HG02870 (cell line): ENCODE data around the gene GJA10.
"Not testable (repeated sequence)": the region's sequence is repeated elsewhere in the genome, so short reads cannot be mapped to it uniquely, and the experiment has no call there.

Experiments used
- ATAC-seq: cut with Tn5 transposase; IDR thresholded peaks from one replicate; pipeline ENCODE4 v1.9.1; 2021; ENCODE audit warnings: mild to moderate bottlenecking, moderate library complexity; ENCODE audit not compliant: unreplicated experiment

The GJA10 gene

GRCh38 chr6:89894169-89894568, at the start of gene GJA10:
GJA10 (plus strand) TSS chr6:89894469; CDS start chr6:89894469, 0 bp downstream.
- no peak for ATAC-seq

- ATAC-seq = not testable (repeated sequence)
Observed at GRCh38 chr6:89847513-89847912, 46.8 kb upstream of the GJA10 start.

GRCh38 chr6:89853068-89853467, 41.2 kb upstream of the GJA10 start:
- ATAC-seq = no peak

- no peak for ATAC-seq
Observed at GRCh38 chr6:89858041-89858440, 36.2 kb upstream of the GJA10 start.

- ATAC-seq = peak; percentile 75
Observed at GRCh38 chr6:89859744-89860143, 34.5 kb upstream of the GJA10 start.

GRCh38 chr6:89862273-89862672, 32.0 kb upstream of the GJA10 start:
- peak; percentile 54 for ATAC-seq

GRCh38 chr6:89862698-89863097, 31.6 kb upstream of the GJA10 start:
- peak; percentile 6 for ATAC-seq

- ATAC-seq = no peak
Observed at GRCh38 chr6:89866024-89866678, 28.1 kb upstream of the GJA10 start.

GRCh38 chr6:89873721-89874120, 20.5 kb upstream of the GJA10 start:
- no peak for ATAC-seq

- no peak for ATAC-seq
Observed at GRCh38 chr6:89874438-89874837, 19.8 kb upstream of the GJA10 start.

- no peak for ATAC-seq
Observed at GRCh38 chr6:89886378-89887120, 7.7 kb upstream of the GJA10 start.

GRCh38 chr6:89887452-89888137, 6.7 kb upstream of the GJA10 start:
- ATAC-seq = no peak

- ATAC-seq = no peak
Observed at GRCh38 chr6:89888138-89888514, 6.1 kb upstream of the GJA10 start.

GRCh38 chr6:89888871-89889270, 5.4 kb upstream of the GJA10 start:
- ATAC-seq = no peak

- not testable (repeated sequence) for ATAC-seq
Observed at GRCh38 chr6:89890845-89891528, 3.3 kb upstream of the GJA10 start.

GRCh38 chr6:89892577-89892976, 1.7 kb upstream of the GJA10 start:
- ATAC-seq = not testable (repeated sequence)

- no peak for ATAC-seq
Observed at GRCh38 chr6:89895276-89895874, 1.1 kb downstream of the GJA10 start.

- not testable (repeated sequence) for ATAC-seq
Observed at GRCh38 chr6:89910001-89910901, 16.0 kb downstream of the GJA10 start.

- no peak for ATAC-seq
Observed at GRCh38 chr6:89910902-89911240, 16.6 kb downstream of the GJA10 start.
